Gastroesophageal sphincter (tissue), 4 donors: ENCODE measurements around the gene PAX7. TPM values are rescaled to one million over a fixed set of nuclear protein-coding genes. Genes with fewer than 3 reads are reported as not detected.

ENCODE experiments used
- ATAC-seq: fragments of 150-250 bp; one replicate; pipeline ENCODE4 v1.9.1; 2016; ENCODE audit warnings: mild to moderate bottlenecking, moderate library complexity
- H3K27ac ChIP-seq, 4 donors: fragments of 200-600 bp; sonication (generic) in 3 of 4; 1 replicate in 3 of 4; 2 replicates in 1 of 4; pipeline ENCODE4 v1.5.1; 2016 to 2019
- H3K27me3 ChIP-seq: fragments of 200-600 bp; sonication (generic); one replicate; pipeline ENCODE4 v1.5.1; 2019
- H3K36me3 ChIP-seq, 2 donors: fragments of 200-600 bp; sonication (generic); one replicate each; pipeline ENCODE4 v1.5.1; 2019; ENCODE audit warnings: control low read depth in 1 of 2
- H3K4me1 ChIP-seq, 3 donors: fragments of 200-600 bp; sonication (generic); 1 replicate in 2 of 3; 2 replicates in 1 of 3; pipeline ENCODE4 v1.5.1; 2016 to 2019; ENCODE audit warnings: control low read depth in 2 of 3
- H3K4me3 ChIP-seq, 2 donors: fragments of 200-600 bp; sonication (generic); one replicate each; pipeline ENCODE4 v1.5.1; 2019; ENCODE audit warnings: mild to moderate bottlenecking in 1 of 2, moderate library complexity in 1 of 2
- H3K9me3 ChIP-seq, 3 donors: fragments of 200-600 bp; sonication (generic); one replicate each; pipeline ENCODE4 v1.5.1; 2017 to 2019; ENCODE audit warnings: control low read depth in 2 of 3
- CTCF ChIP-seq, 4 experiments: fragments of 200-600 bp in 2 of 4; fragments of 450-650 bp in 2 of 4; sonication (generic) in 1 of 4; IDR thresholded peaks; one replicate each; pipeline ENCODE4 v1.5.1; 2017 to 2019; ENCODE audit warnings: antibody characterized with exemption in 4 of 4, mild to moderate bottlenecking in 2 of 4, moderate library complexity in 2 of 4
- EP300 ChIP-seq: sonication (generic); formaldehyde crosslinking; IDR thresholded peaks from one replicate; pipeline ENCODE4 v1.6.1; 2017; ENCODE audit warnings: antibody characterized with exemption, mild to moderate bottlenecking
- POLR2A ChIP-seq, 2 donors: fragments of 450-650 bp; IDR thresholded peaks; one replicate each; pipeline ENCODE4 v1.6.1; 2017; ENCODE audit warnings: antibody characterized with exemption in 2 of 2, mild to moderate bottlenecking in 2 of 2, moderate library complexity in 1 of 2
- POLR2AphosphoS5 ChIP-seq: sonication (generic); formaldehyde crosslinking; IDR thresholded peaks from one replicate; pipeline ENCODE4 v1.6.1; 2017; ENCODE audit warnings: antibody characterized with exemption
- WGBS, 2 donors: methylation state at CpG; one replicate each; pipeline ENCODE4 v1.1.5; 2018; ENCODE audit warnings: low coverage in 1 of 2; 5-methylcytosine and 5-hydroxymethylcytosine counted together
- total RNA-seq, 4 donors: library from RNA; depleted of rRNA; stranded (reverse); fragments of >200 nt; gene quantifications; one replicate each; pipeline ENCODE4 v1.1.0, GENCODE V29; 2016

Gene PAX7
- total RNA-seq, 4 donors from 2014 or later = not detected

- Histone ChIP-seq H3K36me3 (no peaks in the 10 kb centered on the region), H3K27me3 (peaks cover 81% of the 10 kb centered on the region), H3K27ac (no peak overlapping the region), H3K4me1 (no peaks in the 10 kb centered on the region), H3K4me3 (no peak overlapping the region), H3K9me3 (peaks cover 0 to 59% (median 0%) of the 10 kb centered on the region in 3 donors)
- TF ChIP-seq CTCF (IDR thresholded peaks at IDR 0.05) (no peak), EP300 (no peak), POLR2AphosphoS5 (no peak), POLR2A (IDR thresholded peaks at IDR 0.05) (no peak)
- ATAC-seq = no peak
Measured at GRCh38 chr1:18752409-18752808, 121.8 kb downstream of the PAX7 start.

GRCh38 chr1:18760156-18760555 lies 129.5 kb downstream of the PAX7 start:
- Histone ChIP-seq H3K27me3 (peaks cover 74% of the 10 kb centered on the region), H3K4me1 (no peaks in the 10 kb centered on the region), H3K27ac (no peak overlapping the region), H3K36me3 (no peaks in the 10 kb centered on the region), H3K9me3 (peaks cover 0 to 29% (median 0%) of the 10 kb centered on the region in 3 donors), H3K4me3 (no peak overlapping the region)
- no peak for TF ChIP-seq POLR2A (IDR thresholded peaks at IDR 0.05)
- no peak for TF ChIP-seq EP300
- TF ChIP-seq POLR2AphosphoS5 = no peak
- TF ChIP-seq CTCF (IDR thresholded peaks at IDR 0.05) = no peak
- 92 to 100% methylated on average over 2 of the region's 3 CpGs for WGBS, 2 donors
- no peak for ATAC-seq

GRCh38 chr1:18761948-18762840 lies 131.5 kb downstream of the PAX7 start:
- H3K27me3 ChIP-seq = peaks cover 83% of the 10 kb centered on the region

GRCh38 chr1:18764362-18764761 lies 133.7 kb downstream of the PAX7 start:
- peaks cover 96% of the 10 kb centered on the region for H3K27me3 ChIP-seq
- no peak overlapping the region for H3K27ac ChIP-seq
- 0 to 48% methylated on average over 1 to 5 of the region's 7 CpGs for WGBS, 2 donors

More at GRCh38 chr1:18761948-18762840, 131.5 kb downstream of the PAX7 start:
- no peaks in the 10 kb centered on the region for H3K36me3 ChIP-seq
- H3K4me1 ChIP-seq = no peaks in the 10 kb centered on the region
- no peak overlapping the region for H3K4me3 ChIP-seq
- no peak overlapping the region for H3K27ac ChIP-seq
- H3K9me3 ChIP-seq = peaks cover 0 to 10% (median 0%) of the 10 kb centered on the region in 3 donors
- TF ChIP-seq POLR2AphosphoS5 = no peak
- no peak for TF ChIP-seq CTCF (IDR thresholded peaks at IDR 0.05)
- TF ChIP-seq POLR2A (IDR thresholded peaks at IDR 0.05) = no peak
- TF ChIP-seq EP300 = no peak
- 66 to 80% methylated on average over 1 to 4 of the region's 14 CpGs for WGBS, 2 donors
- no peak for ATAC-seq

More at GRCh38 chr1:18764362-18764761, 133.7 kb downstream of the PAX7 start:
- ATAC-seq = no peak
- Histone ChIP-seq H3K4me3 (no peak overlapping the region), H3K4me1 (no peaks in the 10 kb centered on the region), H3K36me3 (no peaks in the 10 kb centered on the region), H3K9me3 (no peaks in the 10 kb centered on the region)
- no peak for TF ChIP-seq POLR2A (IDR thresholded peaks at IDR 0.05)
- no peak for TF ChIP-seq CTCF (IDR thresholded peaks at IDR 0.05)
- TF ChIP-seq EP300 = no peak
- no peak for TF ChIP-seq POLR2AphosphoS5
